ENCODE measurements around the gene MAPK12. TPM values are rescaled to one million over a fixed set of nuclear protein-coding genes. Genes with fewer than 3 reads are reported as not detected.

Gene MAPK12
- total and polyA plus RNA-seq, 7 donors, result 57.4 to 178 (median 131) TPM

GRCh38 chr22:50262973-50263617, 1.6 kb upstream of the MAPK12 start:
- WGBS, 3 donors, result 51 to 66% (median 53%) methylated on average over 9 of the region's 9 CpGs
- H3K4me1 ChIP-seq, result peaks cover 42% of the 10 kb centered on the region

DNA sequence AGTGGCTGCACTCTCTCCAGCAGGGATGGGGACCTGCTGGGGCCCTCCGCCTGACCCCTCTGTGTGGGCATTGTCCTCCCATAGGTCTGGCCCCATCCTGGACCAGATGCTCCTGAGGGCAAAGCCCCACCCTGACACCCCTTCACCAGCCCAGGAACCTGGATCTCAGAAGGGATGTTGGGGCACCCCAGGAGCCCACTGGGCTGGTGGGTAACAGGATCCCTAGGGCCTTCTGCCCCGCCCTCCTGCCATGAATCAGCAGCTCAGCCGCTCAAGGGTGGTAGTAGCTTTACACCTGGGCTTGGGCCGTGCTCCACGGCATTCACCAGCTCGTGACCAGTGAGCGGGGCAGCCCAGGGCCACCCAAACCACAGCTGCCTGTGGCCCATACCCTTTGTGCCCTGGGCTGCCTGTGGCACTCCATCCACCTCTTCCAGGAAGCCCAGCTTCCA, 1.0 kb upstream of the MAPK12 start:
- H3K4me3 ChIP-seq, result peak overlapping the region; percentile 84
- intact Hi-C loops (cut with DNase I), result no loop called here
- TF ChIP-seq, protein P1, sequence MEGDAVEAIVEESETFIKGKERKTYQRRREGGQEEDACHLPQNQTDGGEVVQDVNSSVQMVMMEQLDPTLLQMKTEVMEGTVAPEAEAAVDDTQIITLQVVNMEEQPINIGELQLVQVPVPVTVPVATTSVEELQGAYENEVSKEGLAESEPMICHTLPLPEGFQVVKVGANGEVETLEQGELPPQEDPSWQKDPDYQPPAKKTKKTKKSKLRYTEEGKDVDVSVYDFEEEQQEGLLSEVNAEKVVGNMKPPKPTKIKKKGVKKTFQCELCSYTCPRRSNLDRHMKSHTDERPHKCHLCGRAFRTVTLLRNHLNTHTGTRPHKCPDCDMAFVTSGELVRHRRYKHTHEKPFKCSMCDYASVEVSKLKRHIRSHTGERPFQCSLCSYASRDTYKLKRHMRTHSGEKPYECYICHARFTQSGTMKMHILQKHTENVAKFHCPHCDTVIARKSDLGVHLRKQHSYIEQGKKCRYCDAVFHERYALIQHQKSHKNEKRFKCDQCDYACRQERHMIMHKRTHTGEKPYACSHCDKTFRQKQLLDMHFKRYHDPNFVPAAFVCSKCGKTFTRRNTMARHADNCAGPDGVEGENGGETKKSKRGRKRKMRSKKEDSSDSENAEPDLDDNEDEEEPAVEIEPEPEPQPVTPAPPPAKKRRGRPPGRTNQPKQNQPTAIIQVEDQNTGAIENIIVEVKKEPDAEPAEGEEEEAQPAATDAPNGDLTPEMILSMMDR (IDR thresholded peaks at IDR 0.05), result no peak
- peak overlapping the region; percentile 91 for H3K27ac ChIP-seq
- H3K36me3 ChIP-seq (ENCODE audit: insufficient read depth in 1 of 2, low read depth in 1 of 2), result no peaks in the 10 kb centered on the region
- H3K4me1 ChIP-seq, result peaks cover 46% of the 10 kb centered on the region
- ATAC-seq (peak in 3 of 4 donors; percentile 28 to 42 (median 37)), DNase-seq (peak in 1 of 2 donors; percentile 83)
- 30 to 55% (median 39%) methylated on average over 7 of the region's 7 CpGs for WGBS, 3 donors
- H3K9me3 ChIP-seq, result no peaks in the 10 kb centered on the region
- no peaks in the 10 kb centered on the region for H3K27me3 ChIP-seq (ENCODE audit: insufficient read depth in 3 of 3, low read length in 2 of 3)

More at GRCh38 chr22:50262973-50263617, 1.6 kb upstream of the MAPK12 start:
- no peak for ATAC-seq
- Histone ChIP-seq H3K27ac (peak overlapping the region; percentile 91), H3K4me3 (peak overlapping the region; percentile 84), H3K9me3 (no peaks in the 10 kb centered on the region), H3K27me3 (ENCODE audit: insufficient read depth in 3 of 3, low read length in 2 of 3) (no peaks in the 10 kb centered on the region), H3K36me3 (ENCODE audit: insufficient read depth in 1 of 2, low read depth in 1 of 2) (no peaks in the 10 kb centered on the region)
- DNase-seq, result no peak
- intact Hi-C loops (cut with DNase I), result no loop called here
- TF ChIP-seq, protein P1 (IDR thresholded peaks at IDR 0.05), result no peak

DNA sequence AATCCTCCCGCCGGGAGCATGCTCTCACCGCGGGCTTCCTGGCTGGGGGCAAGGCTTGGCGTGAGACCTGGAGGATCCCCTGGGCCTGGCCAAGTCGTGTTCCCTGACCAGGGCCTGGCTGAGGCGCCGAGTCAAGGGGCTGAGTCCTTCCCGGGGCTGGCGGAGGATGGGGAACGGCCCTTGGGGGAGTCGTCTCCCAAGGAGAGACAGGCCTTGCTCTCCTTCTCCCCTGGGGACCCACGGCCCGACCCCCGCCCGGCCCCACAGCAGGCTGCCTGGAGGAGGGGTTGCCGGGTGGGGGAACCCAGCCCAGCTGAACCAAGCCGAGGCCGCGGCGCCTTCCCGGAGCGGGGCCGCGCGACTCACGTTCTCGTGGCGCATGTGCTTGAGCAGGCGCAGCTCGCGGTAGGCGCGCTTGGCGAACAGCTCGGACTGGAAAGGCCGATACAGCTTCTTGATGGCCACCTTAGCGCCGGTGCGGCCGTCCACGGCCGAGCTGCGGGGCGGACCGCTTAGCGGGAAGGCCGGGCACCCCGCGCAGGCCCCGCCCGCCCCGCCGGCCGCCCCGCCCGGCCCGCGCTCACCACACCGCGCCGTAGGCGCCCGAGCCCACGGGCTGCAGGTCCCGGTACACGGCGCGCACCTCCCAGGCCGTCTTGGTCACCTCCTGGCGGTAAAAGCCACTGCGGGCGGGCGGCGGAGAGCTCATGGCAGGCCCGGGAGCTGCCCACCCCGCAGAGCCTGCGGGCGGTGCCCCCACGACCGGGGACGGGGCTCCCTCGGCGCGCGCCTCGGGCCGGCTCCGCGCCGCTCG, 475 bp downstream of the MAPK12 start:
- peak overlapping the region; percentile 84 for H3K4me3 ChIP-seq
- WGBS, 3 donors, result 0 to 1% (median 0%) methylated on average over 50 to 92 of the region's 92 CpGs
- intact Hi-C loops (cut with DNase I), result no loop called here
- no peaks in the 10 kb centered on the region for H3K27me3 ChIP-seq (ENCODE audit: insufficient read depth in 3 of 3, low read length in 2 of 3)
- H3K4me1 ChIP-seq, result peaks cover 51% of the 10 kb centered on the region
- peak overlapping the region; percentile 91 for H3K27ac ChIP-seq
- TF ChIP-seq, protein P1 (IDR thresholded peaks at IDR 0.05), result no peak
- H3K9me3 ChIP-seq, result no peaks in the 10 kb centered on the region
- peaks cover 0 to 6% of the 10 kb centered on the region in 2 donors for H3K36me3 ChIP-seq (ENCODE audit: insufficient read depth in 1 of 2, low read depth in 1 of 2)
- ATAC-seq (no peak), DNase-seq (peak in 1 of 2 donors; percentile 78)

DNA sequence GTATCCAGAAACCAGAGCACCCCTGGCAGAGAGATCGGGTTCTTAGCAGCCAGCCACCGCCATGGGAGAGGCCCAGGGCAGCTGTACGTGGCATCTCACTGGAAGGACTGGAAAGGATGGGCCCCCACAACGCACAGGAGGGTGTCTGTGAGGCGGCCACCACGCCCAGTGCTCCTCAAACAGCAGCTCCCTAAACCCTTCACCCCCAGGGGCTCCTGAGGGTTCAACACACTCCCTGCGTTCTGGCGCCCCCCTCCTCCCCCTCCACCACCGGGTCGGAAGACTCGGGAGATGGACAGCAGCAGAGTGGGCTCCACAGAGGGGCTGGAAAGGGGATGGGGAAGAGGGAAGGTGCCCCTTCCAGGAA, 1.1 kb downstream of the MAPK12 start:
- TF ChIP-seq, protein P1 (IDR thresholded peaks at IDR 0.05), result no peak
- DNase-seq (no peak), ATAC-seq (no peak)
- Histone ChIP-seq H3K9me3 (no peaks in the 10 kb centered on the region), H3K4me1 (peaks cover 51% of the 10 kb centered on the region), H3K27ac (peak overlapping the region; percentile 91), H3K4me3 (peak overlapping the region; percentile 84), H3K27me3 (ENCODE audit: insufficient read depth in 3 of 3, low read length in 2 of 3) (no peaks in the 10 kb centered on the region), H3K36me3 (ENCODE audit: insufficient read depth in 1 of 2, low read depth in 1 of 2) (peaks cover 0 to 12% of the 10 kb centered on the region in 2 donors)
- intact Hi-C loops (cut with DNase I), result no loop called here
- WGBS, 3 donors, result 19 to 35% (median 20%) methylated on average over 9 to 11 of the region's 11 CpGs

Data from psoas muscle (tissue), 8 donors.